Stimulated activated CD8-positive, alpha-beta memory T cell treated with anti-CD3 and anti-CD28 coated beads, Interleukin-12 subunit alpha, Interleukin-12 subunit beta, amount 100 ng/mL, for 1 hour (primary cell): ENCODE results near the gene IFNA17.
"Not testable (repeated sequence)": the region's sequence is repeated elsewhere in the genome, so short reads cannot be mapped to it uniquely, and the experiment has no call there.

ENCODE experiments used
- DNase-seq: peaks from one replicate; pipeline ENCODE4 v3.0.0-alpha.2; 2020; ENCODE audit warnings: low read depth

Gene IFNA17

GRCh38 chr9:21210311-21210710 lies 17.7 kb downstream of the IFNA17 start:
- no peak for DNase-seq

GRCh38 chr9:21207043-21207442 lies 21.0 kb downstream of the IFNA17 start, which contains the start of gene IFNA10:
TSS of gene IFNA10 (minus strand) at chr9:21207143. CDS start at chr9:21207097, 46 bp downstream.
- not testable (repeated sequence) for DNase-seq

- no peak for DNase-seq
These were observed 22.8 kb downstream of the IFNA17 start for GRCh38 chr9:21205204-21205603.

GRCh38 chr9:21202105-21202504 lies 25.9 kb downstream of the IFNA17 start, which contains the start of gene IFNA7:
TSS of gene IFNA7 (minus strand) at chr9:21202205. CDS start at chr9:21202165, 40 bp downstream.
- DNase-seq = not testable (repeated sequence)

GRCh38 chr9:21194867-21195776 lies 32.9 kb downstream of the IFNA17 start:
- DNase-seq = not testable (repeated sequence)

GRCh38 chr9:21187487-21187886 lies 40.5 kb downstream of the IFNA17 start, which contains the start of gene IFNA4:
TSS of gene IFNA4 (minus strand) at chr9:21187587. CDS start at chr9:21187531, 56 bp downstream.
- not testable (repeated sequence) for DNase-seq

GRCh38 chr9:21182810-21183736 lies 44.9 kb downstream of the IFNA17 start:
- DNase-seq = not testable (repeated sequence)
